GM21447 (cell line): Measurements from ENCODE around the gene SP140L.
A peak's percentile ranks its signal among the peaks of the same experiment; 100 is the strongest.
"Not testable (repeated sequence)": the region's sequence is repeated elsewhere in the genome, so short reads cannot be mapped to it uniquely, and the experiment has no call there.

Experiments
- ATAC-seq: cut with Tn5 transposase; IDR thresholded peaks from one replicate; pipeline ENCODE4 v1.9.1; 2021; ENCODE audit not compliant: unreplicated experiment

Gene SP140L

GRCh38 chr2:230417436-230417835 is 90.4 kb downstream of the SP140L start:
- no peak for ATAC-seq

GRCh38 chr2:230418341-230419016 is 91.5 kb downstream of the SP140L start:
- ATAC-seq: no peak

DNA sequence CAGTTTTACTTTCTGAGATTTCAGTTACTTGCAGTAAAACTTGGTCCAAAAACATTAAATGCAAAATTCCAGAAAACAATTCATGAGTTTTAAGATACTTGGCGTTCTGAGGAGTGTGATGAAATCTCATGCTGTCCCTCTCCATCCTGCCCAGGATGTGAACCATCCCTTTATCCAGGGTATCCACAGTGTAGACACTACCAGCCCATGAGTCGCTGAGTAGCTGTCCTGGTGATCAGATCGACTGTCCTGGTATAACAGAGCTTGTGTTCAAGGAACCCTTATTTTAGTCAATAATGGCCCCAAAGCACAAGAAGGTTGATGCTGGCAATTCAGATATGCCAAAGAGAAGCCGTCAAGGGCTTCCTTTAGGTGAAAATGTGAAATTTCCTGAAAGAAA is 92.2 kb downstream of the SP140L start:
- no peak for ATAC-seq

DNA sequence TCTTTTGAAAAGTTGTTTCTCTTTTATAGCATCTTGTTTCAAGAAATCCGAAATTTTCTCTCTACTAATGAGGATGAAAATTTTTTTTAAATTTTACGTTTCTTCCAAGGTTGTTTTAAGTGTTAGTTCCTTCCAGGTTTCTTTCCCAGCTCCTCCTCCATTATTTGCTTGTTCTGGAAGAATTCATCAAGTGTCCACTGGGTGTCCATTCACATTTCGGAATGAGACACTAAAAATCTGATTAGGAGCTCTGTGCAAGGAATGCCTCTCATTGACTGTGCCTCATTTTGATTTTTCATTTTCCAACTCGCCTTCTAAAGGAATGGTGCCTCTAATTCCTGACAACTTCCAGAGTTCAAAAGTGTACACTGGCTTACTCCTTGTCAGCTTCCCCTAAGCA is 95.2 kb downstream of the SP140L start:
- ATAC-seq: no peak

DNA sequence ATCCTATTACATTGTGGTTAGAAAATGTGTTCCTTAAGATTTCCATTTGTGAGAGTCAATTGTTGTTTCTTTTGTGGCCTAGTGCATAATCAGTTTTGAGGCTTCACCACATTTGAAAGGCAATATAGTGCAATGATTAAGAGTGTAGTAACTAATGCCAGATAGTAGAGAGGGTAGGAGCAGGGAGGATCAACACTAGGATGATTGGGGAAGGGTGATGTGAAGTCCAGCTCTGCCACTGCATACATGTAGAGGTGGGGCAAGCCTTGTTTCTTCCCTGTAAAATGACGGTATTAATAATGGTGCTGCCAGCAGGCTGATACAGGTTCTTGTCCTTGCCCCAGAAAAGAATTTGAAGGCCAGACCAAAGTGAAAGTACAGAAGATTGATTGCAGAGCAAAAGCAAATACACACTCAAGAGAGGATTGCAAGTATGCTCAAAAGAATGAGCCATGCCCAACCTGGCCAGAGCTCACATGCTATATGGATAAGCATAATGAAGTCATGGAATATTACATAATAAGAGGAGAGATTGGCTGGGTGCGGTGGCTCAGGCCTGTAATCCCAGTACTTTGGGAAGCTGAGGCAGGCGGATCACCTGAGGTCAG is 97.0 kb downstream of the SP140L start:
- no peak for ATAC-seq

DNA sequence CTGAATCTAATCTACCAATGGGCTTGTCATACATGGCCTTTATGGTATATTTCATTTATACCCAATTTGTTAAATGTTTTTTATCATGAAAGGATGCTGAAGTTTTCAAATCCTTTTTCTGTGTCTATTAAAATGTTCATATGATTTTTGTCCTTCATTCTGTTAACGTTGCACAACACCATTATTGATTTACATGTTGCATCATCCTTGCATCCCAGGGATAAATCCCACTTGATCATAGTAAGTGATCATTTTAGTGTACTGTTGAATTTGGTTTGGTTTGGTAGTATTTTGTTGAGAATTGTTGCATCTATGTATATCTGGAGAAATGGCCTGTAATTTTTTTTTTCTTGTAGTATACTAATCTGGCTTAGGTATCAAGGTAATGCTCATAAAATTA is 98.4 kb downstream of the SP140L start:
- no peak for ATAC-seq

GRCh38 chr2:230429513-230429912 is 102.5 kb downstream of the SP140L start:
- no peak for ATAC-seq

GRCh38 chr2:230430957-230431910 is 104.2 kb downstream of the SP140L start:
- no peak for ATAC-seq

DNA sequence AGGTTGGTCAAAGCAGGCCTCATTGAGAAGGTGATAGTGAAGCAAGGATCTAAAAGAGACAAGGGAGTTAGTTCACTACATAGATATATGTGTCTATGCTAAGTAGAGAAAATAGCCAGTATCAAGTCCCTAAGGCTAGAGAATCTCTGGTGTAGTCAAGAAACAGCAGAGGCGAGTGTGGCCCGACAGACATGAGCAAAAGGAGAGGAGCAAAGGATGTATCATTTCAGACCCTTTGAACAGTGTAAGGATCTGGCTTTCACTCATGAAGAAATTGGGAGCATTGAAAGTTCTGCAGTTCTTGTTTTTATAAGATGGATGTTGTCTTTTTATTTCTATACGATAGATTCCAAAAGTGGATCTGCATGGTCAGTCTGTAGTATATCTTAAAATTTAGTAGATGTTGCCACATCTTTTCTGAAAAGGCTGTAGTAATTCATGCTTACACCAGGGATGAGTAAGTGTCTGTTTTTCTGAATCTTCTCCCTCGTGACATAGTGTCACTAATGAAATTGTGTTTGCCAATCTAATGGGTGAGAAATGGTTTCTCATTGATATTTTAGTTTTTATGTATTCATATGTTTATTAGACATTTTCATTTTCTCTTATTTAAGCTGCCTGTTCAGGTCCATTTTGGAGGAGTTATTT is 107.8 kb downstream of the SP140L start:
- ATAC-seq: no peak

DNA sequence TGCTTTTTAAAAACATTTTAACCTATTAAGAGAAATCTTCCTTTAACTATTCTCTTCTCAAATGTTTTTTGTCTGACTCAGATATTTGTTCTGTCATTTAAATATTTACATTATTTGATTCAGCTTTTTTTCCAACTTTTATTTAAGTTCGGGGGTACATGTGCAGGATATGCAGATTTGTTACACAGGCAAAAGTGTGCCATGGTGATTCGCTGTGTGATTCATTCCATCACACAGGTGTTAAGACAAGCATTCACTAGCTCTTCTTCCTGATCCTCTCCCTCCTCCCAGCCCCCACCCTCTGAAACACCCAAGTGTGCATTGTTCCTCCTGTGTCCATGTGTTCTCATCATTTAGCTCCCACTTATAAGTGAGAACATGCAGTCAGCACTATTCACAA is 108.4 kb downstream of the SP140L start:
- no peak for ATAC-seq

DNA sequence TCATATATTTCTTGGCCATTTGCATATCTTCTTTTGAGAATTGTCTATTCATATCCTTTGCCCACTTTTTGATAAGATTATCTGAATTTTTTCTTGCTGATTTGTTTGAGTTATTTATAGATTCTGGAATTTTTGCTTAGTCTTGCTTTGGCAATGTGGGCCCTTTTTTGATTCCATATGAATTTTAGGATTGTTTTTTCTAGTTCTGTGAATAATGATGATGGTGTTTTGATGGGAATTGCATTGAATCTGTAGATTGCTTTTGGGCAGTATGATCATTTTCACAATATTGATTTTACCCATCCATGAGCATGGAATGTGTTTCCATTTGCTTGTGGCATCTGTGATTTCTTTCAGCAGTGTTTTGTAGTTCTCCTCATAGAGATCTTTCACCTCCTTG is 112.1 kb downstream of the SP140L start:
- not testable (repeated sequence) for ATAC-seq

DNA sequence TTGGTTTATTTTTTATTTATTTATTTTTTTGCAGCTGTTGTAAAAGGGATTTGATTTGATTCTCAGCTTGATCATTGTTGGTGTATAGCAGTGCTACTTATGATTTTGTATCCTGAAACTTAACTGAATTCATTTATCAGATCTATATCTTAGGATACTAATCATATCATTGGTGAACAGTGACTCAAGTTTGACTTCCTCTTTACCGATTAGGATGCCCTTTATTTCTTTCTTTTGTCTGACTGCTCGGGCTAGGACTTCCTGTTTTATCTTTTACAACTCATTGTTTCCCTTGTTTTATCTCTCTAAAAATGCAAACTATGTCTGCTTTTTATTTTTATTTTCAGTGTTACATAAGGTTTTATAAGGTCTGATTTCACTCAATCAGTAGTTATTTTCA is 112.6 kb downstream of the SP140L start:
- ATAC-seq: no peak

GRCh38 chr2:230441227-230441897 is 114.4 kb downstream of the SP140L start:
- peak; percentile 74 for ATAC-seq

DNA sequence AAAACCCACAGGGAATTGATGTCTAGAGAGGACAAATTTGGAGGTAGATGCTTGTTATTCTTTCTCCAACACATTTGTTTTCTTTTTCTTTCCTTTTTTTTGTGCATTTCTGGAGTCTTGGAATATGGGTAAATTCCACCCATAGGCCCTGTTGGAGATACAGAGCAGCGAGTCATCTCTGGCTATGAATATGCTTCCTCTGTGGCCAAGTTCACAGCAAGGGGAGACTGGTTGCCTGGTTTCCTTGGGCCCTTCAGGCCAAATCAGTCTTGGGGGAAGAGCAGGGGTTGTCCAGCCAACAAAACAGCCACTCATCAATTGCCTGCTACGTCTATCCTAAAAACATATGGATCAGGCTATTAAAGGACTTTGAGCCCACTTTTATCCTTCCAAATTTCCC is 116.5 kb downstream of the SP140L start:
- no peak for ATAC-seq

- no peak for ATAC-seq
Observed at GRCh38 chr2:230444832-230445231, 117.8 kb downstream of the SP140L start.

GRCh38 chr2:230447036-230447435 is 120.0 kb downstream of the SP140L start:
- no peak for ATAC-seq

DNA sequence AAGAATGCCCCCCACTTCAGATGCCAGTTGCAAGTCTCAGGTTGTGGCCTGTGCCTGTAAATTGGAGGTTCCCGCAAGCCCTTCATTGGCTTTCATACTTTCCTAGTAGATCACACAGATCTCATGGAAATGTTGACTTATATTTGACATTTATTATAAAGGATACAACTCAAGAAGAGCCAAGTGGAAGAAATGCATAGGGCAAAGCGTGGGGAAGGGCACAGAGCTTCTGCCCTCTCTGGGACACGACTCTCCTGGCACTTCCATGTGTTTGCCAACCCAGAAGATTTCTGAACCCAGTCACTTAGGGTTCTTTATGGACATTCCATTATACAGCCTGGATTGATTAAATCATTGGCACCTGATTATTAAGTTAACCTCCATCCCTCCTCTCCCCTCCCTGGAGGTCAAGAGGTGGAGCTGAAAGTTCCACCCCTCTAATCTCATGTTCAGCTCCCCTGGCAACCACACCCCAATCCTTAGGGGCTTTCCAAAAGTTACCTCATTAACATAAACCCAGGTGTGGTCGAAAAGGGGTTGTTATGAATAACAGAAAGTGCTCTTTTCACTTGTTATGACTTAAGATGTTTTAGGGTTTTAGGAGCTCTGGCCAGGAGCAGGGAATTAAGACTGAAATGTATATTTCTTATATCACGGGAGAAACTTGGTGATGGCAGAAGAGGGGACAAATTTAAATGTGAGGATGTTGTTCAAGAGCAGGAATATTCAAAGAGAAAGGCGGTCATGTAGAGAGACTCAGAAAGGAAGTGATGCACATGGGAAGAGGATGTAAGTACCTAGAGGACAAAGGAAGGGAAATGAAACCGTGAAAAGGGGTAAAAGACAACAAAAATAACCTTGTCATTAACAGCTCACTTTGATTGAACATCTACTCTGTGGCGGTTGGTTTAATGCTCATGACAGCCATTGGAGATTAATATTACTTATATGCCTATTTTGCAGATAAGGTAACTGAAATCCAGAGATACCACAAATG is 120.8 kb downstream of the SP140L start:
- peak; percentile 85 for ATAC-seq

- no peak for ATAC-seq
Observed at GRCh38 chr2:230449901-230450467, 123.0 kb downstream of the SP140L start.

DNA sequence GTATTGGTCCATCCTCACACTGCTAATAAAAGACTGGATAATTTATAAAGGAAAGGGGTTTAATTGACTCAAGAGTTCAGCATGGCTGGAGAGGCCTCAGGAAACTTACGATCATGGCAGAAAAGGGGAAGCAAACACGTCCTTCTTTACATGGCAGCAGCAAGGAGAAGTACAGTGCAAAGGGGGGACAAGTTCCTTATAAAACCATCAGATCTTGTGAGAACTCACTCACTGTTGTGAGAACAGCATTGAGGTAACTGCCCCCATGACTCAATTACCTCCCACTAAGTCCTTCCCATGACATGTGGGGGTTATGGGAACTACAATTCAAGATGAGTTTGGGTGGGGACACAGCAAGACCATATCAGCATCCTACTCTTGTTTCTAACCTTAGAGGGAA is 126.0 kb downstream of the SP140L start:
- no peak for ATAC-seq
